Ishikawa (cell line): Measurements from ENCODE around the gene PRR16.

Source experiments
- CEBPB ChIP-seq: IDR thresholded peaks from 2 replicates; pipeline ENCODE4 v1.6.1; 2012
- CREB1 ChIP-seq: IDR thresholded peaks from 2 replicates; pipeline ENCODE4 v1.6.1; 2012; ENCODE audit warnings: low read depth
- EP300 ChIP-seq: IDR thresholded peaks from 2 replicates; pipeline ENCODE4 v1.6.1; 2012; ENCODE audit warnings: borderline replicate concordance
- MAX ChIP-seq: IDR thresholded peaks from 2 replicates; pipeline ENCODE4 v1.6.1; 2012
- TAF1 ChIP-seq: IDR thresholded peaks from 2 replicates; pipeline ENCODE4 v1.6.1; 2012; ENCODE audit warnings: low read depth, mild to moderate bottlenecking
- USF1 ChIP-seq: IDR thresholded peaks from 2 replicates; pipeline ENCODE4 v1.6.1; 2012
- YY1 ChIP-seq: IDR thresholded peaks from 2 replicates; pipeline ENCODE4 v1.6.1; 2012; ENCODE audit warnings: low read depth

- TF ChIP-seq MAX (no peak), CREB1 (no peak), EP300 (no peak), TAF1 (no peak), CEBPB (no peak), USF1 (no peak), YY1 (no peak)
Observed at GRCh38 chr5:120545951-120546350, 81.9 kb downstream of the PRR16 start.
